K562 (cell line): ENCODE data around the gene RCOR1. TPM values are rescaled to one million over a fixed set of nuclear protein-coding genes. Genes with fewer than 3 reads are reported as not detected.
A peak's percentile ranks its signal among the peaks of the same experiment; 100 is the strongest.

ENCODE experiments used
- EHMT2 ChIP-seq: fragments of 450-650 bp; IDR thresholded peaks from 2 replicates; pipeline ENCODE4 v1.6.1; 2018; ENCODE audit warnings: antibody characterized with exemption
- HSF4 ChIP-seq: fragments of 250-450 bp; sonication (Bioruptor Pico); IDR thresholded peaks from 2 replicates; pipeline ENCODE4 v2.1.2; 2022; ENCODE audit warnings: mild to moderate bottlenecking, moderate library complexity, borderline replicate concordance
- IRF2 ChIP-seq: sonication (generic); formaldehyde crosslinking; IDR thresholded peaks from 2 replicates; pipeline ENCODE4 v1.8.1; 2022; ENCODE audit warnings: mild to moderate bottlenecking, missing genetic modification reagents
- JUNB ChIP-seq: fragments of 450-650 bp; formaldehyde crosslinking; conservative IDR thresholded peaks from 2 replicates; pipeline ENCODE4 v1.4.0; 2020; ENCODE audit warnings: mild to moderate bottlenecking
- NR2F6 ChIP-seq: fragments of 450-650 bp; formaldehyde crosslinking; IDR thresholded peaks from 2 replicates; pipeline ENCODE4 v1.4.0; 2020; ENCODE audit warnings: mild to moderate bottlenecking
- PHF8 ChIP-seq: fragments of 200-600 bp; sonication (generic); IDR thresholded peaks from 2 replicates; pipeline ENCODE4 v1.6.1; 2012; ENCODE audit warnings: mixed run types, mild to moderate bottlenecking, inconsistent platforms, low read length, moderate library complexity, borderline replicate concordance
- RB1 ChIP-seq: fragments of 450-650 bp; IDR thresholded peaks from 2 replicates; pipeline ENCODE4 v1.6.1; 2017; ENCODE audit warnings: low read depth, mild to moderate bottlenecking
- RERE ChIP-seq: sonication (generic); formaldehyde crosslinking; IDR thresholded peaks from 2 replicates; pipeline ENCODE4 v1.8.0; 2023; ENCODE audit warnings: missing genetic modification reagents, mild to moderate bottlenecking, borderline replicate concordance
- RNF2 ChIP-seq: sonication (generic); IDR thresholded peaks from 2 replicates; pipeline ENCODE4 v1.6.1; 2016
- SAFB2 ChIP-seq: fragments of 200-400 bp; formaldehyde crosslinking; IDR thresholded peaks from 2 replicates; pipeline ENCODE4 v1.6.1; 2018; ENCODE audit warnings: borderline replicate concordance, low read length, low read depth, moderate library complexity; ENCODE audit not compliant: severe bottlenecking
- SMARCC2 ChIP-seq: fragments of 450-650 bp; IDR thresholded peaks from 2 replicates; pipeline ENCODE4 v1.6.1; 2017; ENCODE audit warnings: antibody characterized with exemption, moderate library complexity, mild to moderate bottlenecking, low read depth
- SMARCE1 ChIP-seq: fragments of 450-650 bp; IDR thresholded peaks from 2 replicates; pipeline ENCODE4 v1.7.1; 2016; ENCODE audit warnings: mild to moderate bottlenecking
- TAF9B ChIP-seq: fragments of 450-650 bp; IDR thresholded peaks from 2 replicates; pipeline ENCODE4 v1.6.1; 2018; ENCODE audit warnings: mild to moderate bottlenecking; ENCODE audit not compliant: partially characterized antibody
- TAL1 ChIP-seq: fragments of 450-650 bp; IDR thresholded peaks from 2 replicates; pipeline ENCODE4 v1.6.1; 2016; ENCODE audit warnings: mild to moderate bottlenecking
- USF2 ChIP-seq: sonication (generic); formaldehyde crosslinking; IDR thresholded peaks from 2 replicates; pipeline ENCODE4 v1.5.0; 2020; ENCODE audit warnings: missing genetic modification reagents
- ZFP36 ChIP-seq: fragments of 150-350 bp; IDR thresholded peaks from 2 replicates; pipeline ENCODE4 v1.6.1; 2018; ENCODE audit warnings: low read length, low read depth; ENCODE audit not compliant: partially characterized antibody
- ZNF224 ChIP-seq: sonication (generic); formaldehyde crosslinking; IDR thresholded peaks from 2 replicates; pipeline ENCODE4 v1.8.0; 2022; ENCODE audit warnings: mild to moderate bottlenecking, missing genetic modification reagents
- ZNF324 ChIP-seq: fragments of 250-450 bp; sonication (Bioruptor Pico); IDR thresholded peaks from 2 replicates; pipeline ENCODE4 v1.4.0; 2020; ENCODE audit warnings: mild to moderate bottlenecking
- ZNF584 ChIP-seq: fragments of 200-800 bp; sonication (Bioruptor generic); IDR thresholded peaks from 2 replicates; pipeline ENCODE4 v1.6.1; 2016; ENCODE audit warnings: low read depth, mild to moderate bottlenecking, missing genetic modification characterization, missing compliant biosample characterization
- ZNF644 ChIP-seq: fragments of 200-800 bp; sonication (Bioruptor generic); IDR thresholded peaks from 2 replicates; pipeline ENCODE4 v1.6.1; 2016; ENCODE audit warnings: low read depth, missing genetic modification characterization, missing compliant biosample characterization
- polyA plus RNA-seq, 8 experiments: library from polyadenylated mRNA; depleted of rRNA in 4 of 8; stranded (reverse) in 5 of 8; unstranded in 3 of 8; fragments of >200 nt; fragmentation: Nextera tagmentation in 2 of 8; fragmentation: Illumina TruSeq in 1 of 8; extraction: Ambion mirVana in 2 of 8; extraction: Trizol in 1 of 8; gene quantifications; 2 replicates each; pipeline versions ENCODE4 v1.2.1 to v1.2.3, GENCODE V29; 2011 to 2014; ENCODE audit warnings: inconsistent platforms in 1 of 8, missing spikeins in 1 of 8
- total RNA-seq, 7 experiments: library from RNA; depleted of rRNA in 6 of 7; stranded (reverse); fragments of >200 nt in 6 of 7; fragmentation: Illumina TruSeq in 2 of 7; extraction: Trizol in 2 of 7; gene quantifications; 2 replicates each; pipeline versions ENCODE4 v1.2.1 to v1.2.3, GENCODE V29; 2011 to 2021; ENCODE audit warnings: low replicate concordance in 1 of 7
- TF ChIP-seq, protein P1 (sequence below): fragments of 250-450 bp; sonication (Bioruptor Pico); IDR thresholded peaks from 2 replicates; pipeline ENCODE4 v1.4.0; 2020; ENCODE audit warnings: borderline replicate concordance

Gene RCOR1
- total and polyA plus RNA-seq, 9 of the 15 experiments (the other 6 are each of a cell fraction or from before 2014, with no cell fraction given) = 8.5 to 47.9 (median 20.9) TPM

GRCh38 chr14:102584871-102585869 lies 7.3 kb upstream of the RCOR1 start (continued):
- TF ChIP-seq RERE (CRISPR knock-in tag) = no peak
- TF ChIP-seq SMARCE1 = no peak
- TF ChIP-seq HSF4 (CRISPR knock-in tag) = no peak
- TF ChIP-seq USF2 (CRISPR knock-in tag) = no peak
- TF ChIP-seq SAFB2 = no peak
- no peak for TF ChIP-seq ZFP36
- TF ChIP-seq NR2F6 (CRISPR knock-in tag) = no peak
- no peak for TF ChIP-seq JUNB (CRISPR knock-in tag)
- no peak for TF ChIP-seq IRF2 (CRISPR knock-in tag)
- TF ChIP-seq ZNF644 (tag) = no peak
- TF ChIP-seq RB1 = no peak
- TF ChIP-seq TAL1 = no peak
- TF ChIP-seq SMARCC2 = no peak
- TF ChIP-seq, protein P1, sequence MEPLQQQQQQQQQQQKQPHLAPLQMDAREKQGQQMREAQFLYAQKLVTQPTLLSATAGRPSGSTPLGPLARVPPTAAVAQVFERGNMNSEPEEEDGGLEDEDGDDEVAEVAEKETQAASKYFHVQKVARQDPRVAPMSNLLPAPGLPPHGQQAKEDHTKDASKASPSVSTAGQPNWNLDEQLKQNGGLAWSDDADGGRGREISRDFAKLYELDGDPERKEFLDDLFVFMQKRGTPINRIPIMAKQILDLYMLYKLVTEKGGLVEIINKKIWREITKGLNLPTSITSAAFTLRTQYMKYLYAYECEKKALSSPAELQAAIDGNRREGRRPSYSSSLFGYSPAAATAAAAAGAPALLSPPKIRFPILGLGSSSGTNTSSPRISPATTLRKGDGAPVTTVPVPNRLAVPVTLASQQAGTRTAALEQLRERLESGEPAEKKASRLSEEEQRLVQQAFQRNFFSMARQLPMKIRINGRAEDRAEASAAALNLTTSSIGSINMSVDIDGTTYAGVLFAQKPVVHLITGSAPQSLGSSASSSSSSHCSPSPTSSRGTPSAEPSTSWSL (CRISPR knock-in tag) = no peak
- TF ChIP-seq ZNF324 (CRISPR knock-in tag) = no peak
- no peak for TF ChIP-seq ZNF224 (CRISPR knock-in tag)
- TF ChIP-seq RNF2 = no peak
- TF ChIP-seq EHMT2 = no peak
- TF ChIP-seq PHF8 = peak; percentile 18; the same call in 1 of the 2 replicates
- TF ChIP-seq TAF9B = no peak
- TF ChIP-seq ZNF584 (CRISPR knock-in tag) = no peak
